Liver (tissue), 9 donors: ENCODE measurements around the gene ASS1. TPM values are rescaled to one million over a fixed set of nuclear protein-coding genes. Genes with fewer than 3 reads are reported as not detected.

Experiments used
- DNase-seq: peaks from one replicate; pipeline ENCODE4 v3.0.0-alpha.2; 2017; ENCODE audit warnings: low spot score
- H3K27ac ChIP-seq, 2 donors: one replicate each; pipeline ENCODE4 v1.7.0; 2013; ENCODE audit warnings: inconsistent platforms in 2 of 2, low read length in 2 of 2, control low read depth in 1 of 2, low read depth in 1 of 2, mild to moderate bottlenecking in 1 of 2
- H3K27me3 ChIP-seq, 4 donors: one replicate each; pipeline versions ENCODE4 v1.6.1 to v1.7.0; 2013; ENCODE audit warnings: low read length in 3 of 4, inconsistent platforms in 1 of 4, mild to moderate bottlenecking in 1 of 4, moderate library complexity in 1 of 4; ENCODE audit not compliant: control insufficient read depth in 4 of 4, insufficient read depth in 4 of 4
- H3K36me3 ChIP-seq, 4 donors: one replicate each; pipeline versions ENCODE4 v1.6.1 to v1.7.0; 2013; ENCODE audit warnings: low read length in 3 of 4, mild to moderate bottlenecking in 3 of 4, low read depth in 1 of 4, moderate library complexity in 1 of 4; ENCODE audit not compliant: control insufficient read depth in 4 of 4, insufficient read depth in 3 of 4
- H3K4me1 ChIP-seq, 4 donors: one replicate each; pipeline versions ENCODE4 v1.6.1 to v1.7.0; 2013; ENCODE audit warnings: low read length in 3 of 4, mild to moderate bottlenecking in 3 of 4, moderate library complexity in 1 of 4; ENCODE audit not compliant: control insufficient read depth in 4 of 4, insufficient read depth in 4 of 4
- H3K4me3 ChIP-seq, 3 donors: one replicate each; pipeline versions ENCODE4 v1.6.1 to v1.7.0; 2013; ENCODE audit warnings: low read length in 3 of 3, control low read depth in 1 of 3, low read depth in 1 of 3, mild to moderate bottlenecking in 1 of 3
- H3K9ac ChIP-seq, 2 donors: one replicate each; pipeline ENCODE4 v1.7.0; 2013; ENCODE audit warnings: low read length in 2 of 2, mild to moderate bottlenecking in 2 of 2, moderate library complexity in 2 of 2, control low read depth in 1 of 2, low read depth in 1 of 2
- H3K9me3 ChIP-seq, 4 donors: one replicate each; pipeline versions ENCODE4 v1.6.1 to v1.7.0; 2013; ENCODE audit warnings: low read length in 3 of 4; ENCODE audit not compliant: control insufficient read depth in 4 of 4
- ATF3 ChIP-seq: IDR thresholded peaks from 2 replicates; pipeline ENCODE4 v1.6.1; 2016; ENCODE audit warnings: antibody characterized with exemption
- EGR1 ChIP-seq, 2 donors: IDR thresholded peaks; 2 replicates each; pipeline ENCODE4 v1.6.1; 2016 to 2018; ENCODE audit warnings: antibody characterized with exemption in 2 of 2, low read depth in 2 of 2
- FOXA1 ChIP-seq: IDR thresholded peaks from 2 replicates; pipeline ENCODE4 v1.6.1; 2016; ENCODE audit warnings: antibody characterized with exemption
- FOXA2 ChIP-seq: IDR thresholded peaks from 2 replicates; pipeline ENCODE4 v1.6.1; 2016; ENCODE audit warnings: antibody characterized with exemption
- HNF4A ChIP-seq, 2 donors: conservative IDR thresholded peaks; 2 replicates each; pipeline ENCODE4 v1.6.1; 2016; ENCODE audit warnings: antibody characterized with exemption in 2 of 2, mild to moderate bottlenecking in 2 of 2
- HNF4G ChIP-seq: IDR thresholded peaks from 2 replicates; pipeline ENCODE4 v1.6.1; 2016; ENCODE audit warnings: antibody characterized with exemption
- JUND ChIP-seq, 2 donors: IDR thresholded peaks; 2 replicates each; pipeline ENCODE4 v1.6.1; 2016; ENCODE audit warnings: antibody characterized with exemption in 2 of 2
- MAX ChIP-seq: IDR thresholded peaks from 2 replicates; pipeline ENCODE4 v1.6.1; 2016; ENCODE audit warnings: antibody characterized with exemption
- NR2F2 ChIP-seq: IDR thresholded peaks from 2 replicates; pipeline ENCODE4 v1.6.1; 2016; ENCODE audit warnings: antibody characterized with exemption
- RAD21 ChIP-seq, 2 donors: IDR thresholded peaks; 2 replicates each; pipeline ENCODE4 v1.6.1; 2016; ENCODE audit warnings: antibody characterized with exemption in 2 of 2, mild to moderate bottlenecking in 2 of 2
- RXRA ChIP-seq, 2 donors: IDR thresholded peaks; 2 replicates each; pipeline ENCODE4 v1.6.1; 2017 to 2018; ENCODE audit warnings: antibody characterized with exemption in 2 of 2, mild to moderate bottlenecking in 1 of 2
- TAF1 ChIP-seq: conservative IDR thresholded peaks from 2 replicates; pipeline ENCODE4 v1.6.1; 2016; ENCODE audit warnings: antibody characterized with exemption, mild to moderate bottlenecking
- WGBS: extraction: QIAGEN DNeasy Blood & Tissue Kit; methylation state at CpG from one replicate; pipeline ENCODE4 v1.1.7; 2013; 5-methylcytosine and 5-hydroxymethylcytosine counted together
- polyA plus RNA-seq, 2 donors: library from polyadenylated mRNA; stranded (reverse) in 1 of 2; unstranded in 1 of 2; fragments of 200-250 nt in 1 of 2; fragments of >200 nt in 1 of 2; fragmentation: Nextera tagmentation in 1 of 2; extraction: Ambion mirVana in 1 of 2; gene quantifications; one replicate each; pipeline versions ENCODE4 v1.2.1 to v1.2.3, GENCODE V29; 2013 to 2015
- total RNA-seq, 2 donors: library from RNA; depleted of rRNA; stranded (reverse); fragments of >200 nt; gene quantifications; one replicate each; pipeline ENCODE4 v1.2.3, GENCODE V29; 2014
- TF ChIP-seq, protein P1 (sequence below): IDR thresholded peaks from 2 replicates; pipeline ENCODE4 v1.6.1; 2016; ENCODE audit warnings: antibody characterized with exemption
- TF ChIP-seq, protein P2 (sequence below): fragments of 150-350 bp; IDR thresholded peaks from 2 replicates; pipeline ENCODE4 v1.5.1; 2017; ENCODE audit warnings: improper control_type of control experiment, low read depth, low read length; ENCODE audit not compliant: missing input control
- TF ChIP-seq, protein P3 (sequence below): IDR thresholded peaks from 2 replicates; pipeline ENCODE4 v1.6.1; 2016; ENCODE audit warnings: antibody characterized with exemption, mild to moderate bottlenecking
- donor health status: healthy.
- donor health status: healthy.
- donor health status: healthy.
- donor health status: healthy.
- donor health status: healthy.

Gene ASS1
- total and polyA plus RNA-seq, 4 donors = 396 to 711 (median 533) TPM

GRCh38 chr9:130471411-130472183, 26.8 kb downstream of the ASS1 start:
- WGBS = 73% methylated on average over 20 of the region's 20 CpGs
- Histone ChIP-seq H3K4me3 (no peak overlapping the region), H3K27ac (no peak overlapping the region), H3K9ac (no peak overlapping the region), H3K4me1 (peaks cover 0 to 7% (median 1%) of the 10 kb centered on the region in 4 donors), H3K9me3 (no peaks in the 10 kb centered on the region), H3K27me3 (no peaks in the 10 kb centered on the region), H3K36me3 (peaks cover 22 to 63% (median 42%) of the 10 kb centered on the region in 4 donors)
- TF ChIP-seq FOXA1 = no peak
- TF ChIP-seq, protein P1, sequence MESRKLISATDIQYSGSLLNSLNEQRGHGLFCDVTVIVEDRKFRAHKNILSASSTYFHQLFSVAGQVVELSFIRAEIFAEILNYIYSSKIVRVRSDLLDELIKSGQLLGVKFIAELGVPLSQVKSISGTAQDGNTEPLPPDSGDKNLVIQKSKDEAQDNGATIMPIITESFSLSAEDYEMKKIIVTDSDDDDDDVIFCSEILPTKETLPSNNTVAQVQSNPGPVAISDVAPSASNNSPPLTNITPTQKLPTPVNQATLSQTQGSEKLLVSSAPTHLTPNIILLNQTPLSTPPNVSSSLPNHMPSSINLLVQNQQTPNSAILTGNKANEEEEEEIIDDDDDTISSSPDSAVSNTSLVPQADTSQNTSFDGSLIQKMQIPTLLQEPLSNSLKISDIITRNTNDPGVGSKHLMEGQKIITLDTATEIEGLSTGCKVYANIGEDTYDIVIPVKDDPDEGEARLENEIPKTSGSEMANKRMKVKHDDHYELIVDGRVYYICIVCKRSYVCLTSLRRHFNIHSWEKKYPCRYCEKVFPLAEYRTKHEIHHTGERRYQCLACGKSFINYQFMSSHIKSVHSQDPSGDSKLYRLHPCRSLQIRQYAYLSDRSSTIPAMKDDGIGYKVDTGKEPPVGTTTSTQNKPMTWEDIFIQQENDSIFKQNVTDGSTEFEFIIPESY = no peak
- TF ChIP-seq, protein P2, sequence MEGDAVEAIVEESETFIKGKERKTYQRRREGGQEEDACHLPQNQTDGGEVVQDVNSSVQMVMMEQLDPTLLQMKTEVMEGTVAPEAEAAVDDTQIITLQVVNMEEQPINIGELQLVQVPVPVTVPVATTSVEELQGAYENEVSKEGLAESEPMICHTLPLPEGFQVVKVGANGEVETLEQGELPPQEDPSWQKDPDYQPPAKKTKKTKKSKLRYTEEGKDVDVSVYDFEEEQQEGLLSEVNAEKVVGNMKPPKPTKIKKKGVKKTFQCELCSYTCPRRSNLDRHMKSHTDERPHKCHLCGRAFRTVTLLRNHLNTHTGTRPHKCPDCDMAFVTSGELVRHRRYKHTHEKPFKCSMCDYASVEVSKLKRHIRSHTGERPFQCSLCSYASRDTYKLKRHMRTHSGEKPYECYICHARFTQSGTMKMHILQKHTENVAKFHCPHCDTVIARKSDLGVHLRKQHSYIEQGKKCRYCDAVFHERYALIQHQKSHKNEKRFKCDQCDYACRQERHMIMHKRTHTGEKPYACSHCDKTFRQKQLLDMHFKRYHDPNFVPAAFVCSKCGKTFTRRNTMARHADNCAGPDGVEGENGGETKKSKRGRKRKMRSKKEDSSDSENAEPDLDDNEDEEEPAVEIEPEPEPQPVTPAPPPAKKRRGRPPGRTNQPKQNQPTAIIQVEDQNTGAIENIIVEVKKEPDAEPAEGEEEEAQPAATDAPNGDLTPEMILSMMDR = no peak
- TF ChIP-seq RAD21 (IDR thresholded peaks at IDR 0.05) = no peak
- TF ChIP-seq RXRA (IDR thresholded peaks at IDR 0.05) = no peak
- no peak for TF ChIP-seq MAX
- TF ChIP-seq ATF3 = no peak
- TF ChIP-seq TAF1 = no peak
- TF ChIP-seq NR2F2 = no peak
- TF ChIP-seq HNF4G = no peak
- no peak for TF ChIP-seq JUND (IDR thresholded peaks at IDR 0.05)
- TF ChIP-seq, protein P3, sequence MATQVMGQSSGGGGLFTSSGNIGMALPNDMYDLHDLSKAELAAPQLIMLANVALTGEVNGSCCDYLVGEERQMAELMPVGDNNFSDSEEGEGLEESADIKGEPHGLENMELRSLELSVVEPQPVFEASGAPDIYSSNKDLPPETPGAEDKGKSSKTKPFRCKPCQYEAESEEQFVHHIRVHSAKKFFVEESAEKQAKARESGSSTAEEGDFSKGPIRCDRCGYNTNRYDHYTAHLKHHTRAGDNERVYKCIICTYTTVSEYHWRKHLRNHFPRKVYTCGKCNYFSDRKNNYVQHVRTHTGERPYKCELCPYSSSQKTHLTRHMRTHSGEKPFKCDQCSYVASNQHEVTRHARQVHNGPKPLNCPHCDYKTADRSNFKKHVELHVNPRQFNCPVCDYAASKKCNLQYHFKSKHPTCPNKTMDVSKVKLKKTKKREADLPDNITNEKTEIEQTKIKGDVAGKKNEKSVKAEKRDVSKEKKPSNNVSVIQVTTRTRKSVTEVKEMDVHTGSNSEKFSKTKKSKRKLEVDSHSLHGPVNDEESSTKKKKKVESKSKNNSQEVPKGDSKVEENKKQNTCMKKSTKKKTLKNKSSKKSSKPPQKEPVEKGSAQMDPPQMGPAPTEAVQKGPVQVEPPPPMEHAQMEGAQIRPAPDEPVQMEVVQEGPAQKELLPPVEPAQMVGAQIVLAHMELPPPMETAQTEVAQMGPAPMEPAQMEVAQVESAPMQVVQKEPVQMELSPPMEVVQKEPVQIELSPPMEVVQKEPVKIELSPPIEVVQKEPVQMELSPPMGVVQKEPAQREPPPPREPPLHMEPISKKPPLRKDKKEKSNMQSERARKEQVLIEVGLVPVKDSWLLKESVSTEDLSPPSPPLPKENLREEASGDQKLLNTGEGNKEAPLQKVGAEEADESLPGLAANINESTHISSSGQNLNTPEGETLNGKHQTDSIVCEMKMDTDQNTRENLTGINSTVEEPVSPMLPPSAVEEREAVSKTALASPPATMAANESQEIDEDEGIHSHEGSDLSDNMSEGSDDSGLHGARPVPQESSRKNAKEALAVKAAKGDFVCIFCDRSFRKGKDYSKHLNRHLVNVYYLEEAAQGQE = no peak
- no peak for DNase-seq

DNA sequence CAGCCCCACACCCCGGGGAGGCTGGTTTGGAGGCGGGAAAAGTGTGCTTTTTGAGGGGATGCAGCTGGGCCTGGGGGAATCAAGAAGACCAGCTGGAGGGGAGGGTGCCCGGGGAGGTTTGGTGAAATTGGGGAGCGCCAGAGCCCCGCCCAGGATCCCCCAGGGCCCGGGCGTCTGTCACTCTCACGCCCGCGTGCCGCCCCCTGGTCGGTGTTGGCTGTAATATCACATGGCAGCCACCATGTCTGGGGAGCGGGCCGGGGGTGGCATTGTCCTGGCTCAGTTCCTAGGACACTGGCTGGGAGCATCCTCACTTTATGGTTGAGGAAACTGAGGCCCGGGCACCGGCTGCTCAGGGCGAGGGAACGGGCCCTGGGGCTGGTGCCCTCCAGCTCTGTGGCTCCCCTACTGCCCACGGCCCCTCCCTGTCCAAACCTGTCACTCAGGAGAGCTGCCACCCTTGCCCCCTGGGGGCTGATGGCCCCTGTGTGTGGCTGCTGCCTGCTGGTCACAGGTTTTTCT, 27.5 kb downstream of the ASS1 start:
- Histone ChIP-seq H3K4me3 (no peak overlapping the region), H3K27me3 (no peaks in the 10 kb centered on the region), H3K27ac (no peak overlapping the region), H3K36me3 (peaks cover 22 to 68% (median 46%) of the 10 kb centered on the region in 4 donors), H3K4me1 (peaks cover 0 to under 1% (median 0%) of the 10 kb centered on the region in 4 donors), H3K9me3 (no peaks in the 10 kb centered on the region), H3K9ac (no peak overlapping the region)
- no peak for DNase-seq
- WGBS = 87% methylated on average over 19 of the region's 19 CpGs
- TF ChIP-seq HNF4G (no peak), FOXA2 (no peak), ATF3 (no peak), EGR1 (IDR thresholded peaks at IDR 0.05; ENCODE audit: low read depth in 2 of 2) (no peak), JUND (IDR thresholded peaks at IDR 0.05) (no peak), RXRA (IDR thresholded peaks at IDR 0.05) (no peak), FOXA1 (no peak), HNF4A (conservative IDR thresholded peaks at IDR 0.05) (no peak), RAD21 (IDR thresholded peaks at IDR 0.05) (no peak)
- TF ChIP-seq, protein P2 = no peak
- TF ChIP-seq, protein P3 = no peak
